SU-DHL-6 (cell line): ENCODE measurements around the gene UBE2G2.

Experiments
- H2AFZ ChIP-seq: fragments of 200-600 bp; sonication (generic); 2 replicates; pipeline ENCODE4 v1.6.1; 2014; ENCODE audit warnings: low read depth, mild to moderate bottlenecking, moderate library complexity, mixed read lengths, antibody characterized with exemption, low read length; ENCODE audit not compliant: severe bottlenecking
- H3F3A ChIP-seq: fragments of 200-600 bp; shearing (Covaris generic); 2 replicates; pipeline ENCODE4 v1.6.0; 2016; ENCODE audit warnings: antibody characterized with exemption, mild to moderate bottlenecking; ENCODE audit not compliant: insufficient read depth
- H3K27ac ChIP-seq: fragments of 200-600 bp; sonication (generic); 2 replicates; pipeline ENCODE4 v1.5.1; 2016; ENCODE audit warnings: low read depth, mild to moderate bottlenecking, low read length, moderate library complexity, mixed read lengths
- H3K27me3 ChIP-seq: fragments of 200-600 bp; sonication (generic), shearing (Covaris generic); 2 replicates; pipeline ENCODE4 v1.6.0; 2014; ENCODE audit warnings: mild to moderate bottlenecking, low read length
- H3K36me3 ChIP-seq: fragments of 200-600 bp; sonication (generic); 2 replicates; pipeline ENCODE4 v1.6.1; 2014; ENCODE audit warnings: mild to moderate bottlenecking, low read length, mixed read lengths
- H3K4me2 ChIP-seq: fragments of 300-600, 200-600 bp; shearing (Covaris generic), sonication (generic); 2 replicates; pipeline ENCODE4 v1.6.0; 2014; ENCODE audit warnings: low read length, low read depth, mild to moderate bottlenecking; ENCODE audit not compliant: poor library complexity, severe bottlenecking
- H3K4me3 ChIP-seq: fragments of 200-600 bp; sonication (generic); 2 replicates; pipeline ENCODE4 v1.5.1; 2014; ENCODE audit warnings: antibody characterized with exemption, low read length, mild to moderate bottlenecking, mixed read lengths; ENCODE audit not compliant: insufficient read depth, poor library complexity, severe bottlenecking
- H3K79me2 ChIP-seq: fragments of 200-600 bp; sonication (generic); 2 replicates; pipeline ENCODE4 v1.6.1; 2014; ENCODE audit warnings: mild to moderate bottlenecking, low read length, moderate library complexity; ENCODE audit not compliant: insufficient read depth
- H3K9ac ChIP-seq: fragments of 200-600 bp; sonication (generic); 2 replicates; pipeline ENCODE4 v1.7.0; 2014; ENCODE audit warnings: mild to moderate bottlenecking, low read length
- H3K9me2 ChIP-seq: fragments of 200-600 bp; sonication (generic); replicated peaks from 2 replicates; pipeline ENCODE4 v1.6.1; 2014; ENCODE audit warnings: low read length; ENCODE audit not compliant: insufficient read depth
- H3K9me3 ChIP-seq: fragments of 200-600 bp; sonication (generic); 2 replicates; pipeline ENCODE4 v1.6.1; 2014; ENCODE audit warnings: low read length, mixed read lengths; ENCODE audit not compliant: insufficient read depth
- H4K20me1 ChIP-seq: fragments of 200-600 bp; sonication (generic); 2 replicates; pipeline ENCODE4 v1.6.1; 2014; ENCODE audit warnings: low read depth, mild to moderate bottlenecking, antibody characterized with exemption, low read length, moderate library complexity, mixed read lengths
- EZH2phosphoT487 ChIP-seq: fragments of 200-600 bp; sonication (generic), shearing (Covaris generic); conservative IDR thresholded peaks from 2 replicates; pipeline ENCODE4 v1.6.1; 2018; ENCODE audit warnings: mild to moderate bottlenecking, antibody characterized with exemption, low read length, moderate library complexity, mixed read lengths
- TF ChIP-seq, protein P1 (sequence below): fragments of 200-600 bp; sonication (generic); IDR thresholded peaks from one replicate; pipeline ENCODE4 v1.5.1; 2017; ENCODE audit warnings: antibody characterized with exemption, mild to moderate bottlenecking, low read length, moderate library complexity; ENCODE audit not compliant: insufficient read depth, poor library complexity, severe bottlenecking

UBE2G2 gene

DNA sequence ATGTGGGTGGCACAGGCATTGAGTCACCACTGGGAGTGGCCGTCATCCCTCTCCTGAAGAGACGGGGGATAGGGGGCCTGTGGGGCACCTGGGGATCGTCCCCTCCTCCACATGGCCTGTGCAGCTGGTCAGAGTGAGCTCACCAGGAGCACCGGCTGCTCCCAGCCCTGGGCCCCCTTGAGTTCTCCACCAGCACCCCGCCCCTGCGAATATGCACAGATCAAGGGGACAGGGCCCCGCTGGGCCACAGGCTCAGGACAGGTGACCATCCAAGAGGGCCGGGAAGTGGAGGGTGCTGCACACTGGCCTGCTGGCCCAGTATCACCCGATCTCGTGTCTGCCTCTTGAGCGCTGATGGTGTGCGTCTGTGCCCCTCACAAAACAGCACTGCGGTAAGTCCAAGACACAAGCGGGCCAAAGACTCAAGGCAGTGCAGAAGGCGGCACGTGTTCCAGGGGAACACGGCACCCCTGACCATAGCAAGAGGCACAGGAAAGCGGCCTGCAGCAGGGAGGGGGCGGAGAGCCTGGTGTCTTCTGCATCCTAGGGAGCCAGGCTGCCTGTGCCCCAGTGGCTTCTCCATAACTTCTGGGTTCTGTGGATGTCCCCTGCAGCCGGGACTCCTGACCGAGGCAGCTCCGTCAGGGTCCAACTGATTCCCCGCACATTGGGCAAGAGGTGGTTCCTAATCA is 72.1 kb downstream of the UBE2G2 start:
- Histone ChIP-seq H4K20me1 (no peaks in the 10 kb centered on the region), H3K9me2 (no peaks in the 10 kb centered on the region), H3K9ac (no peak overlapping the region)

DNA sequence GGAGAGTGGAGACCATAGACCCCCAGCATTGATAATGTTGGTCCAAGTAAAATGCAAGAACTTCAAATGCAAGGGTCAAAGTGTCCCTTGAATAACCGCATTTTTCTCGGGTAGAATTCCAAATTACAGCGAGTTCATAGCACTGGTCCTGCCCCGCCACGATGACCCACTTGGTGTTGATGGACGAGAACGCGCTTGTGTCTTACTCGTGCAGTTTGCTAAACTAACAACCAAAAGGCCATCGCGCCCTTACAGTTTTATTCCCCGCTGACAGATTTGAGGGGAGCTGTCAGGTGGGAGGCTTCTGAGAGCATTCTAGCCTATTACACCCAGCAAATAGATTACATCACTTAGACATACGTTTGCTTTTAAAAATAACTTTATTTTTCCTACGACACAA is 72.9 kb downstream of the UBE2G2 start:
- Histone ChIP-seq H3K27me3 (no peaks in the 10 kb centered on the region), H3K9me2 (no peaks in the 10 kb centered on the region), H3F3A (no peaks in the 10 kb centered on the region), H2AFZ (no peak overlapping the region), H3K27ac (no peak overlapping the region), H3K9ac (no peak overlapping the region), H3K9me3 (no peaks in the 10 kb centered on the region), H3K36me3 (no peaks in the 10 kb centered on the region), H3K4me2 (no peak overlapping the region), H4K20me1 (no peaks in the 10 kb centered on the region), H3K4me3 (no peak overlapping the region), H3K79me2 (no peaks in the 10 kb centered on the region)
- TF ChIP-seq, protein P1, sequence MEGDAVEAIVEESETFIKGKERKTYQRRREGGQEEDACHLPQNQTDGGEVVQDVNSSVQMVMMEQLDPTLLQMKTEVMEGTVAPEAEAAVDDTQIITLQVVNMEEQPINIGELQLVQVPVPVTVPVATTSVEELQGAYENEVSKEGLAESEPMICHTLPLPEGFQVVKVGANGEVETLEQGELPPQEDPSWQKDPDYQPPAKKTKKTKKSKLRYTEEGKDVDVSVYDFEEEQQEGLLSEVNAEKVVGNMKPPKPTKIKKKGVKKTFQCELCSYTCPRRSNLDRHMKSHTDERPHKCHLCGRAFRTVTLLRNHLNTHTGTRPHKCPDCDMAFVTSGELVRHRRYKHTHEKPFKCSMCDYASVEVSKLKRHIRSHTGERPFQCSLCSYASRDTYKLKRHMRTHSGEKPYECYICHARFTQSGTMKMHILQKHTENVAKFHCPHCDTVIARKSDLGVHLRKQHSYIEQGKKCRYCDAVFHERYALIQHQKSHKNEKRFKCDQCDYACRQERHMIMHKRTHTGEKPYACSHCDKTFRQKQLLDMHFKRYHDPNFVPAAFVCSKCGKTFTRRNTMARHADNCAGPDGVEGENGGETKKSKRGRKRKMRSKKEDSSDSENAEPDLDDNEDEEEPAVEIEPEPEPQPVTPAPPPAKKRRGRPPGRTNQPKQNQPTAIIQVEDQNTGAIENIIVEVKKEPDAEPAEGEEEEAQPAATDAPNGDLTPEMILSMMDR, result no peak
- no peak for TF ChIP-seq EZH2phosphoT487

More for the DNA sequence above, 72.1 kb downstream of the UBE2G2 start:
- Histone ChIP-seq H3K4me2 (no peak overlapping the region), H3K36me3 (no peaks in the 10 kb centered on the region), H3K4me3 (no peak overlapping the region), H3K27ac (no peak overlapping the region), H3F3A (no peaks in the 10 kb centered on the region), H3K79me2 (no peaks in the 10 kb centered on the region), H3K27me3 (no peaks in the 10 kb centered on the region), H3K9me3 (no peaks in the 10 kb centered on the region), H2AFZ (no peak overlapping the region)
- TF ChIP-seq, protein P1, result no peak
- TF ChIP-seq EZH2phosphoT487, result no peak

DNA sequence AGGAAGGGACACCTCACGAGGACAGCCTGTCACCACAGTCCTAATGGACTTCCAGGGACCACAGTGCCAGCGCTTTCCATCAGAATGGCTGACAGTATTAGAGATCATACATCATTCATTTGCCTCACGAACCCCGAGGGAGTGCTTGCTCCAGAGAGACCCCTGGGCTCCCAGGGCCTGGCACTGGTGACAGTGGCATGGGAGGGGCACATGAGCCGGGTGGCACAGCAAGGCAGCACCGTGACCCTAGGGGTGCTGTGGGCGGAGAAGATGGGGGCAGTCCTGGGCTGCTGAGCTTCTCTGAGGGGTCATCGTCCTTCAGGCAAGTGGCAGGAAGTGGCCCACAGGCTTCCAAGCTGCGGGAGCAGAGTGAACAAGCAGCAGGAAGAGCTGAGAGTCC is 73.9 kb downstream of the UBE2G2 start:
- no peaks in the 10 kb centered on the region for H3K9me2 ChIP-seq
- TF ChIP-seq EZH2phosphoT487, result no peak
- TF ChIP-seq, protein P1, result no peak

More for the DNA sequence above, 73.9 kb downstream of the UBE2G2 start:
- no peak overlapping the region for H3K9ac ChIP-seq
- no peaks in the 10 kb centered on the region for H3K79me2 ChIP-seq
- no peak overlapping the region for H2AFZ ChIP-seq
- no peak overlapping the region for H3K4me3 ChIP-seq
- no peaks in the 10 kb centered on the region for H3F3A ChIP-seq
- no peaks in the 10 kb centered on the region for H3K9me3 ChIP-seq
- no peaks in the 10 kb centered on the region for H4K20me1 ChIP-seq
- H3K4me2 ChIP-seq, result no peak overlapping the region
- H3K27ac ChIP-seq, result no peak overlapping the region
- no peaks in the 10 kb centered on the region for H3K36me3 ChIP-seq
- no peaks in the 10 kb centered on the region for H3K27me3 ChIP-seq
